Liver (tissue), 3 donors: ENCODE data around the gene B3GNT4.

Source experiments
- ATF3 ChIP-seq: IDR thresholded peaks from 2 replicates; pipeline ENCODE4 v1.6.1; 2016; ENCODE audit warnings: antibody characterized with exemption
- CTCF ChIP-seq: fragments of 150-350 bp; IDR thresholded peaks from 2 replicates; pipeline ENCODE4 v1.5.1; 2017; ENCODE audit warnings: improper control_type of control experiment, low read depth, low read length; ENCODE audit not compliant: missing input control
- JUND ChIP-seq, 2 donors: IDR thresholded peaks; 2 replicates each; pipeline ENCODE4 v1.6.1; 2016; ENCODE audit warnings: antibody characterized with exemption in 2 of 2
- MAX ChIP-seq: IDR thresholded peaks from 2 replicates; pipeline ENCODE4 v1.6.1; 2016; ENCODE audit warnings: antibody characterized with exemption
- TAF1 ChIP-seq: conservative IDR thresholded peaks from 2 replicates; pipeline ENCODE4 v1.6.1; 2016; ENCODE audit warnings: antibody characterized with exemption, mild to moderate bottlenecking
- YY1 ChIP-seq: IDR thresholded peaks from 2 replicates; pipeline ENCODE4 v1.6.1; 2016; ENCODE audit warnings: antibody characterized with exemption, mild to moderate bottlenecking
- donor health status: healthy.
- donor health status: healthy.

- TF ChIP-seq JUND (IDR thresholded peaks at IDR 0.05) = no peak
- TF ChIP-seq TAF1 = no peak
- TF ChIP-seq CTCF = no peak
- TF ChIP-seq YY1 = no peak
- TF ChIP-seq ATF3 = no peak
- TF ChIP-seq MAX = no peak
Observed at GRCh38 chr12:122243965-122244364, 40.5 kb downstream of the B3GNT4 start.
